ENCODE results near the gene MORC3.

GRCh38 chr21:36288651-36289243 is 31.2 kb upstream of the MORC3 start:
- TF ChIP-seq, protein P1, sequence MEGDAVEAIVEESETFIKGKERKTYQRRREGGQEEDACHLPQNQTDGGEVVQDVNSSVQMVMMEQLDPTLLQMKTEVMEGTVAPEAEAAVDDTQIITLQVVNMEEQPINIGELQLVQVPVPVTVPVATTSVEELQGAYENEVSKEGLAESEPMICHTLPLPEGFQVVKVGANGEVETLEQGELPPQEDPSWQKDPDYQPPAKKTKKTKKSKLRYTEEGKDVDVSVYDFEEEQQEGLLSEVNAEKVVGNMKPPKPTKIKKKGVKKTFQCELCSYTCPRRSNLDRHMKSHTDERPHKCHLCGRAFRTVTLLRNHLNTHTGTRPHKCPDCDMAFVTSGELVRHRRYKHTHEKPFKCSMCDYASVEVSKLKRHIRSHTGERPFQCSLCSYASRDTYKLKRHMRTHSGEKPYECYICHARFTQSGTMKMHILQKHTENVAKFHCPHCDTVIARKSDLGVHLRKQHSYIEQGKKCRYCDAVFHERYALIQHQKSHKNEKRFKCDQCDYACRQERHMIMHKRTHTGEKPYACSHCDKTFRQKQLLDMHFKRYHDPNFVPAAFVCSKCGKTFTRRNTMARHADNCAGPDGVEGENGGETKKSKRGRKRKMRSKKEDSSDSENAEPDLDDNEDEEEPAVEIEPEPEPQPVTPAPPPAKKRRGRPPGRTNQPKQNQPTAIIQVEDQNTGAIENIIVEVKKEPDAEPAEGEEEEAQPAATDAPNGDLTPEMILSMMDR (IDR thresholded peaks at IDR 0.05; ENCODE audit: low read depth, low read length, poor library complexity, severe bottlenecking) = no peak
- no peak for TF ChIP-seq EZH2phosphoT487 (IDR thresholded peaks at IDR 0.05; ENCODE audit: borderline replicate concordance, low read length)
